Measurements from ENCODE around the gene HSD17B2.
"Not testable (repeated sequence)": the region's sequence is repeated elsewhere in the genome, so short reads cannot be mapped to it uniquely, and the experiment has no call there.

Gene HSD17B2

GRCh38 chr16:82105107-82105506, 70.1 kb downstream of the HSD17B2 start:
- H3K4me3 ChIP-seq (ENCODE audit: low read depth, low read length), result no peak overlapping the region
- TF ChIP-seq, protein P1, sequence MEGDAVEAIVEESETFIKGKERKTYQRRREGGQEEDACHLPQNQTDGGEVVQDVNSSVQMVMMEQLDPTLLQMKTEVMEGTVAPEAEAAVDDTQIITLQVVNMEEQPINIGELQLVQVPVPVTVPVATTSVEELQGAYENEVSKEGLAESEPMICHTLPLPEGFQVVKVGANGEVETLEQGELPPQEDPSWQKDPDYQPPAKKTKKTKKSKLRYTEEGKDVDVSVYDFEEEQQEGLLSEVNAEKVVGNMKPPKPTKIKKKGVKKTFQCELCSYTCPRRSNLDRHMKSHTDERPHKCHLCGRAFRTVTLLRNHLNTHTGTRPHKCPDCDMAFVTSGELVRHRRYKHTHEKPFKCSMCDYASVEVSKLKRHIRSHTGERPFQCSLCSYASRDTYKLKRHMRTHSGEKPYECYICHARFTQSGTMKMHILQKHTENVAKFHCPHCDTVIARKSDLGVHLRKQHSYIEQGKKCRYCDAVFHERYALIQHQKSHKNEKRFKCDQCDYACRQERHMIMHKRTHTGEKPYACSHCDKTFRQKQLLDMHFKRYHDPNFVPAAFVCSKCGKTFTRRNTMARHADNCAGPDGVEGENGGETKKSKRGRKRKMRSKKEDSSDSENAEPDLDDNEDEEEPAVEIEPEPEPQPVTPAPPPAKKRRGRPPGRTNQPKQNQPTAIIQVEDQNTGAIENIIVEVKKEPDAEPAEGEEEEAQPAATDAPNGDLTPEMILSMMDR (IDR thresholded peaks at IDR 0.05; ENCODE audit: low read depth, low read length), result no peak

GRCh38 chr16:82108100-82108499, 73.0 kb downstream of the HSD17B2 start:
- no peak overlapping the region for H3K4me3 ChIP-seq (ENCODE audit: low read depth, low read length)
- TF ChIP-seq, protein P1 (IDR thresholded peaks at IDR 0.05; ENCODE audit: low read depth, low read length), result no peak

- no peak overlapping the region for H3K4me3 ChIP-seq (ENCODE audit: low read depth, low read length)
- TF ChIP-seq, protein P1 (IDR thresholded peaks at IDR 0.05; ENCODE audit: low read depth, low read length), result no peak
Observed at GRCh38 chr16:82108774-82109173, 73.7 kb downstream of the HSD17B2 start.

DNA sequence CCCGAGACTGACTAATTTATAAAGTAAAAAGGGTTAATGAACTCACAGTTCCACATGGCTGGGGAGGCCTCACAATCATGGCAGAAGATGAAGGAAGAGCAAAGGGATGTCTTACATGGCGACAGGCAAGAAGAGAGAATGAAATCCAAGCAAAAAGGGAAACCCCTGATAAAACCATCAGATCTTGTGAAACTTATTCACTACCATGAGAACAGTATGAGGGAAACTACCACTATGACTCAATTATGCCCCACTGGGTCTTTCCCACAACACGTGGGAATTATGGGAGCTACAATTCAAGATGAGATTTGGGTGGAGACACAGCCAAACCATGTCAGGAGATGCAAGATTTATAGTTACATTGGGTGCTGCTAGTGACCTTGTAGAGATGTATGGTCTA, 74.2 kb downstream of the HSD17B2 start:
- not testable (repeated sequence) for H3K4me3 ChIP-seq (ENCODE audit: low read depth, low read length)

DNA sequence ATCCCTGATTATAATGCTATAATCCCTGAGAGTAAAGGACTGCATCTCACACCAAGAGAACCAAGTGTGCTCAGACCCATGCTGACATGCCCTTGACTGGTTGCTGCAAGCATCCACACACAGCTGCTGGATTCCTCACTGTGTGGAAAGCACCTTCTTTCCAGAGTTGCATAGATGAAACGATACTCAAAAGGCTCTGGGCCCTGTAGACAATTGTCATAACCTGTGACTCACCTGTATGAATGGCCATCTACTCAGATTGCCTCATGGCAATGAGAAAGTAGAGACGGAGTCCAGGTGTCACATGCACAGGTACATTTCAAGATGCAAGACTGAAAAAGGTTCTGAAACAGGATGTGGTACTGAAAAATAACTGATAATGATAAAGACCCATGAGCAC, 76.9 kb downstream of the HSD17B2 start:
- TF ChIP-seq, protein P1 (IDR thresholded peaks at IDR 0.05; ENCODE audit: low read depth, low read length), result no peak
- H3K4me3 ChIP-seq (ENCODE audit: low read depth, low read length), result no peak overlapping the region

- TF ChIP-seq, protein P1 (IDR thresholded peaks at IDR 0.05; ENCODE audit: low read depth, low read length), result no peak
- no peak overlapping the region for H3K4me3 ChIP-seq (ENCODE audit: low read depth, low read length)
Observed at GRCh38 chr16:82113741-82114140, 78.7 kb downstream of the HSD17B2 start.

GRCh38 chr16:82116535-82116934, 81.5 kb downstream of the HSD17B2 start:
- TF ChIP-seq, protein P1 (IDR thresholded peaks at IDR 0.05; ENCODE audit: low read depth, low read length), result no peak
- H3K4me3 ChIP-seq (ENCODE audit: low read depth, low read length), result no peak overlapping the region

DNA sequence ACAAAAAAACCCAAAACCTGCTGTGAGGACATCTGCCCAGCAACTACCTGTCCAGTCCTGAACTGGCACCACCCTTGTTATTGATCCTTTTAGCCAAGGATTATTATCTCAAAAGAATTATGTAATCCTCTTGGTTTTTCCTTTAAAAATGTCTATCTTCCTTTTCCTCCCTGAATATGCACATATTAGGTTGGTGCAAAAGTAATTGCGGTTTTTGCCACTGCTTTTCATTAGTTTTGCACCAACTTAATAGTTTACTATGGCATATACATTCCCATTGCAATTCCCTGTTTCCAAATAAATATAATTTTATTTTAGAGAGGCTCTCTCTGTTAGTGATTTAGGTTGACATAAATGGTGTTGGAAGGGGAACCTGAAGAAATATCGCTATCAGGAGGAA, 83.7 kb downstream of the HSD17B2 start:
- H3K4me3 ChIP-seq (ENCODE audit: low read depth, low read length), result no peak overlapping the region
- TF ChIP-seq, protein P1 (IDR thresholded peaks at IDR 0.05; ENCODE audit: low read depth, low read length), result no peak
